ENCODE measurements around the gene DLGAP1.

DNA sequence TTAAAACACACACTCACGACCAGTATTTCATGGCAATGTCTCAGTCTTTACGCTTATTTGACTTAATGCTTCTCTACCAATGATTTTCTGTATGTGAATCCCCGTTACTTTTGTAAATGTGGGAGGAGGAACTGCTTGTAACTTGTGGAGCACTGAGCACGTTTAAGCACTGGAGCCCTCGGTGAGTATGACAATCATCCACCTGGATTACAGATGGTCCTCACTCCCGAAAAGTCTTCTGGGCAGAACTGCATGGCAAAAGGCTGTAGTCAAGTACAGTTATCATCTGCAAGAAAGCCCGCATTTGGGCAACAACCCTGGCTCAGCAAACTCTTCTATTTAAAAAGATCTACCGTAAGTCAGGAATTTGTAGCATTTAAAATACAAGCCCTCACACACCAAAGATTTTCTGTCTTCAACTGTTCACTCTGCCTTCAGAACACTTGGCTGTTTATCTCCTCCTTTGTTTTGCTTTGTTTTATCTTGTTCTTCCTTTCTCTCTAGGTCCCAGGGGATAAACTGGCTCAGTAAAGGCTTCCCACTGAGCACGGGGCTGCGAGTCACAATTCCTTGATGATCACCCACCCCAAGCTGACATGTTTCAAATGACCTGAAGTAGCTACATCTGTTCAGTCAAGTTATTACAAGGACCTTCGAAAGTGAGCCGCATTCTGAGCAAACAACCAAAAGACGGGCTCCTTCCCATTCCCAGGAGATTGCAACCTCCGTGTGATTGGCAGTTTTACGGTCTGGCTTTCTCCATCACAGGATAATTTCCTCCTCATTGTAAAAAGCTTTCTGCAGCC, 102.2 kb downstream of the DLGAP1 start:
- TF ChIP-seq POLR2A (IDR thresholded peaks at IDR 0.05): no peak
- TF ChIP-seq, protein P1, sequence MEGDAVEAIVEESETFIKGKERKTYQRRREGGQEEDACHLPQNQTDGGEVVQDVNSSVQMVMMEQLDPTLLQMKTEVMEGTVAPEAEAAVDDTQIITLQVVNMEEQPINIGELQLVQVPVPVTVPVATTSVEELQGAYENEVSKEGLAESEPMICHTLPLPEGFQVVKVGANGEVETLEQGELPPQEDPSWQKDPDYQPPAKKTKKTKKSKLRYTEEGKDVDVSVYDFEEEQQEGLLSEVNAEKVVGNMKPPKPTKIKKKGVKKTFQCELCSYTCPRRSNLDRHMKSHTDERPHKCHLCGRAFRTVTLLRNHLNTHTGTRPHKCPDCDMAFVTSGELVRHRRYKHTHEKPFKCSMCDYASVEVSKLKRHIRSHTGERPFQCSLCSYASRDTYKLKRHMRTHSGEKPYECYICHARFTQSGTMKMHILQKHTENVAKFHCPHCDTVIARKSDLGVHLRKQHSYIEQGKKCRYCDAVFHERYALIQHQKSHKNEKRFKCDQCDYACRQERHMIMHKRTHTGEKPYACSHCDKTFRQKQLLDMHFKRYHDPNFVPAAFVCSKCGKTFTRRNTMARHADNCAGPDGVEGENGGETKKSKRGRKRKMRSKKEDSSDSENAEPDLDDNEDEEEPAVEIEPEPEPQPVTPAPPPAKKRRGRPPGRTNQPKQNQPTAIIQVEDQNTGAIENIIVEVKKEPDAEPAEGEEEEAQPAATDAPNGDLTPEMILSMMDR (IDR thresholded peaks at IDR 0.05): no peak
